Breast epithelium (tissue), 4 donors: Measurements from ENCODE around the gene UBE2M. TPM values are rescaled to one million over a fixed set of nuclear protein-coding genes. Genes with fewer than 3 reads are reported as not detected.

Source experiments
- DNase-seq, 2 donors: peaks; one replicate each; pipeline ENCODE4 v3.0.0-alpha.2; 2019; ENCODE audit warnings: low spot score in 2 of 2
- H3K27ac ChIP-seq, 2 donors: fragments of 200-600 bp; sonication (generic) in 1 of 2; one replicate each; pipeline ENCODE4 v1.5.1; 2016 to 2019; ENCODE audit warnings: mild to moderate bottlenecking in 1 of 2
- H3K27me3 ChIP-seq, 2 donors: fragments of 200-600 bp; sonication (generic) in 1 of 2; one replicate each; pipeline versions ENCODE4 v1.5.1 to v1.6.0; 2017 to 2019; ENCODE audit warnings: control low read depth in 1 of 2, mild to moderate bottlenecking in 1 of 2
- H3K36me3 ChIP-seq: fragments of 200-600 bp; one replicate; pipeline ENCODE4 v1.5.1; 2019
- H3K4me1 ChIP-seq, 2 donors: fragments of 200-600 bp; sonication (generic); one replicate each; pipeline ENCODE4 v1.5.1; 2016 to 2019; ENCODE audit warnings: control low read depth in 1 of 2
- H3K4me3 ChIP-seq, 3 donors: fragments of 200-600 bp; sonication (generic); 1 replicate in 2 of 3; 2 replicates in 1 of 3; pipeline ENCODE4 v1.5.1; 2016 to 2019; ENCODE audit warnings: mild to moderate bottlenecking in 3 of 3, moderate library complexity in 2 of 3
- H3K9me3 ChIP-seq, 2 donors: fragments of 200-600 bp; sonication (generic) in 1 of 2; one replicate each; pipeline ENCODE4 v1.5.1; 2016 to 2019; ENCODE audit warnings: control low read depth in 1 of 2
- CTCF ChIP-seq, 3 donors: fragments of 450-650 bp; IDR thresholded peaks; one replicate each; pipeline ENCODE4 v1.5.1; 2016 to 2017; ENCODE audit warnings: antibody characterized with exemption in 3 of 3, mild to moderate bottlenecking in 3 of 3, moderate library complexity in 3 of 3
- POLR2A ChIP-seq: fragments of 450-650 bp; IDR thresholded peaks from one replicate; pipeline ENCODE4 v1.6.1; 2016; ENCODE audit warnings: antibody characterized with exemption, mild to moderate bottlenecking, moderate library complexity
- POLR2AphosphoS5 ChIP-seq, 3 donors: sonication (generic); formaldehyde crosslinking; IDR thresholded peaks; one replicate each; pipeline ENCODE4 v1.6.1; 2017; ENCODE audit warnings: antibody characterized with exemption in 3 of 3
- intact Hi-C: fragments of 100-400 bp; cut with DNase I; formaldehyde crosslinking; loops from one replicate; pipeline ENCODE4 v1.15.1; 2023; ENCODE audit warnings: low total_unique reads
- total RNA-seq, 3 donors: library from RNA; depleted of rRNA; stranded (reverse); fragments of >200 nt; gene quantifications; one replicate each; pipeline ENCODE4 v1.1.0, GENCODE V29; 2016

UBE2M gene
- total RNA-seq, 3 donors from 2014 or later, result 19.0 to 21.3 (median 19.3) TPM

GRCh38 chr19:58562122-58563033, 4.0 kb upstream of the UBE2M start:
- intact Hi-C loops, result no loop called here
- H3K9me3 ChIP-seq, result no peaks in the 10 kb centered on the region
- peaks cover 18 to 20% of the 10 kb centered on the region in 2 donors for H3K4me1 ChIP-seq
- no peaks in the 10 kb centered on the region for H3K27me3 ChIP-seq
- H3K36me3 ChIP-seq, result no peaks in the 10 kb centered on the region
- H3K27ac ChIP-seq, result peak overlapping the region; percentile 68 to 86
- peak overlapping the region; percentile 32 to 80 (median 57) for H3K4me3 ChIP-seq
- TF ChIP-seq CTCF (IDR thresholded peaks at IDR 0.05), result no peak
- TF ChIP-seq POLR2AphosphoS5 (IDR thresholded peaks at IDR 0.05), result peak; percentile 8 to 36 (median 11)
- DNase-seq, result no peak

- Histone ChIP-seq H3K9me3 (no peaks in the 10 kb centered on the region), H3K4me3 (peak overlapping the region; percentile 32 to 80 (median 57)), H3K36me3 (no peaks in the 10 kb centered on the region), H3K27me3 (no peaks in the 10 kb centered on the region), H3K27ac (peak overlapping the region; percentile 68 to 86), H3K4me1 (peaks cover 20 to 27% of the 10 kb centered on the region in 2 donors)
- TF ChIP-seq POLR2AphosphoS5 (IDR thresholded peaks at IDR 0.05), result no peak
- TF ChIP-seq CTCF (IDR thresholded peaks at IDR 0.05), result no peak
- no peak for TF ChIP-seq POLR2A
- no peak for DNase-seq
- intact Hi-C loops, result no loop called here
Measured at GRCh38 chr19:58561373-58562121, 3.1 kb upstream of the UBE2M start.

DNA sequence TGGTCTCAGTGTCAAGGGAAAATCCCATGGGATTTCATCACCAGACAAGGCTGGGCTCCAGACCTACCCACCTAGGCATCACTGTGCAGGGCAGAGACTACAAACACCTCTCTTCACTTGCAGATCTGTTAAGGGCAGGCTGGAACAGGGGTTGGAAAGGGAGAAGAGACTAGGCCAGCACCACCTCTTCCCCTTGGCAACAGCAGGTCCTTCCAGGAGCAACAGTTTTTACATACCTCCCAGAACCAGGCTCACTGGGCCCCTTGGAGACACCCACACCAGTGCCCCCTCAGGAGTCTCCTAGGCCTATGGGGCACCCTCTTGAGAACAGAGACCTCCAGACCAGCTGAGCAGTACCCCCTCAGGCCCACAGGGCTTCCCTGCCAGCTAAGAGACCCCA, 2.5 kb upstream of the UBE2M start:
- intact Hi-C loops, result no loop called here
- TF ChIP-seq CTCF (IDR thresholded peaks at IDR 0.05) (no peak), POLR2A (no peak), POLR2AphosphoS5 (IDR thresholded peaks at IDR 0.05) (no peak)
- Histone ChIP-seq H3K4me3 (no peak overlapping the region), H3K9me3 (no peaks in the 10 kb centered on the region), H3K36me3 (no peaks in the 10 kb centered on the region), H3K27ac (no peak overlapping the region), H3K4me1 (peaks cover 20 to 29% of the 10 kb centered on the region in 2 donors), H3K27me3 (no peaks in the 10 kb centered on the region)
- no peak for DNase-seq

- peak overlapping the region in 2 of 3 donors; percentile 88 to 90 for H3K4me3 ChIP-seq
- H3K4me1 ChIP-seq, result peaks cover 20 to 29% of the 10 kb centered on the region in 2 donors
Measured at GRCh38 chr19:58560007-58560887, 1.8 kb upstream of the UBE2M start.

More at GRCh38 chr19:58560007-58560887, 1.8 kb upstream of the UBE2M start:
- Histone ChIP-seq H3K27me3 (no peaks in the 10 kb centered on the region), H3K36me3 (no peaks in the 10 kb centered on the region), H3K27ac (peak overlapping the region; percentile 99 to 100), H3K9me3 (no peaks in the 10 kb centered on the region)
- TF ChIP-seq POLR2AphosphoS5 (IDR thresholded peaks at IDR 0.05) (no peak), POLR2A (no peak), CTCF (IDR thresholded peaks at IDR 0.05) (no peak)
- intact Hi-C loops, result no loop called here
- no peak for DNase-seq
